Heart right ventricle (tissue), 16 donors: ENCODE measurements around the gene LIMS1. TPM values are rescaled to one million over a fixed set of nuclear protein-coding genes. Genes with fewer than 3 reads are reported as not detected.
"Not testable (repeated sequence)": the region's sequence is repeated elsewhere in the genome, so short reads cannot be mapped to it uniquely, and the experiment has no call there.

Source experiments
- ATAC-seq, 8 donors: fragments of 200-7000 bp; cut with Tn5 transposase; one replicate each; pipeline ENCODE4 v1.9.1; 2020; ENCODE audit warnings: mild to moderate bottlenecking in 8 of 8, moderate library complexity in 8 of 8, moderate number of reproducible peaks in 1 of 8
- DNase-seq, 2 donors: peaks; one replicate each; pipeline ENCODE4 v3.0.0-alpha.2; 2020
- H3K27ac ChIP-seq, 10 donors: fragments of 200-600 bp; sonication (generic) in 2 of 10; one replicate each; pipeline versions ENCODE4 v1.5.0 to v1.8.0; 2020 to 2022; ENCODE audit warnings: mild to moderate bottlenecking in 3 of 10
- H3K27me3 ChIP-seq, 7 donors: fragments of 200-600 bp; one replicate each; pipeline ENCODE4 v1.8.0; 2021 to 2022; ENCODE audit warnings: mild to moderate bottlenecking in 2 of 7
- H3K36me3 ChIP-seq, 9 donors: fragments of 200-600 bp; sonication (generic) in 1 of 9; one replicate each; pipeline versions ENCODE4 v1.5.0 to v1.8.0; 2020 to 2022; ENCODE audit warnings: mild to moderate bottlenecking in 2 of 9
- H3K4me1 ChIP-seq, 9 donors: fragments of 200-600 bp; sonication (generic) in 1 of 9; one replicate each; pipeline versions ENCODE4 v1.5.0 to v1.8.0; 2020 to 2022; ENCODE audit warnings: mild to moderate bottlenecking in 4 of 9
- H3K4me3 ChIP-seq, 10 donors: fragments of 200-600 bp; sonication (generic) in 2 of 10; one replicate each; pipeline versions ENCODE4 v1.5.0 to v1.8.0; 2020 to 2022; ENCODE audit warnings: mild to moderate bottlenecking in 7 of 10, moderate library complexity in 2 of 10
- H3K9me3 ChIP-seq, 11 donors: fragments of 200-600 bp in 10 of 11; sonication (generic) in 2 of 11; one replicate each; pipeline versions ENCODE4 v1.5.0 to v1.8.0; 2013 to 2022; ENCODE audit warnings: mild to moderate bottlenecking in 2 of 11, control low read depth in 1 of 11, moderate library complexity in 1 of 11
- WGBS, 2 donors: extraction: QIAGEN DNeasy Blood & Tissue Kit; methylation state at CpG; one replicate each; pipeline ENCODE4 v1.1.7; 2013; ENCODE audit warnings: inconsistent platforms in 1 of 2; 5-methylcytosine and 5-hydroxymethylcytosine counted together
- intact Hi-C, 10 donors: fragments of 100-400 bp; cut with DNase I; formaldehyde crosslinking; loops; one replicate each; pipeline versions ENCODE4 v1.11.1 to v1.14.2; 2022
- polyA plus RNA-seq, 2 donors: library from polyadenylated mRNA; stranded (reverse); fragments of 200-250 nt; gene quantifications; one replicate each; pipeline ENCODE4 v1.2.3, GENCODE V29; 2013
- total RNA-seq, 10 donors: library from RNA; stranded (reverse); fragmentation: NEBNext Ultra II Directional in 3 of 10; extraction: Animal tissue kit (Norgen Biotek cat#: 25700) in 3 of 10; gene quantifications; one replicate each; pipeline versions ENCODE4 v1.2.1 to v1.2.4, GENCODE V29; 2021 to 2023
- TF ChIP-seq, protein P1 (sequence below), 9 donors: fragments of 200-600 bp; sonication (generic) in 2 of 9; IDR thresholded peaks; one replicate each; pipeline versions ENCODE4 v1.5.0 to v1.8.0; 2021 to 2022; ENCODE audit warnings: antibody characterized with exemption in 9 of 9, mild to moderate bottlenecking in 5 of 9, moderate library complexity in 1 of 9
- donor health status: Arrhythmogenic right ventricular cardiomyopathy.
- donor health status: ischemic (EF 13 %, LVEDD 7.1; RV severe dilation, severe dysfunction).
- donor health status: healthy with polysubstance abuse.
- donor health status: DM: no; HTN: yes; CAD: no.
- donor health status: DM: no; HTN: no; CAD: no.
- donor health status: ischemic (EF 25% LVEDD 6.9; RV normal size, moderate dysfunction).
- donor health status: ischemic (EF 25% LVEDD 5.7; RV mildly dilated, moderate dysfunction).
- donor health status: healthy.
- donor health status: DM: yes; HTN: yes; CAD: no.
- donor health status: Ischemic cardiomyopathy.
- donor health status: ischemic (EF 35%, LVEDD 5.7; RV mildly dilated, moderate dysfunction).
- donor health status: nonischemic (EF 11% LVEDD 7.7; RV severe dilation, severe dysfunction).
- donor health status: DM: yes; HTN: yes; CAD: no.
- donor health status: PGD.
- donor health status: ischemic (EF 29% LVEDD 5.4; RV normal size, mild dysfunction).
- donor health status: nonischemic (EF 23%, LVEDD 6.1; RV moderate dilation, normal function).

LIMS1 gene
- total and polyA plus RNA-seq, 12 donors: 18.8 to 122 (median 76.2) TPM

DNA sequence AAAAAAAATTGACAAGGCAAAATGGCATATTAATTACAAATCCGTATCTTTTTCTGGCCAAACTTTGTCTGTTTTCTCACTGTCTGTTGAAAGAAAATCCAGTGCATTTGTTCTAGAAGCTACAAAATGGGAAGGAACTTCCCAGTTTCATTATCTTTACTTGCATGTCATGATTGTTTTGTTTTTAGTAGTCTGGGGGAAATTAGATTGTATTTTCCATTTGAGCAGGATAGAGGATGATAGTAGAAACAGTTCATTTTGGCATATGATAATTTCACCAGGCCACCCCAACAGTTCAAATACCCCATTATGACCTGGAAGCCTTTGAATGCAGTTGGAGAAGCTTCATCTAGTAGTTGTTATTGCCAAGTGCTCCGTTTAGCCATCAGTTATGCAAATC lies 107.5 kb downstream of the LIMS1 start:
- ATAC-seq: no peak
- intact Hi-C loops: no loop called here
- H3K9me3 ChIP-seq: no peaks in the 10 kb centered on the region
- no peak overlapping the region for H3K4me3 ChIP-seq
- peak overlapping the region in 9 of 10 donors; percentile 4 to 91 (median 63) for H3K27ac ChIP-seq
- no peaks in the 10 kb centered on the region for H3K27me3 ChIP-seq
- 37 to 40% methylated on average over 2 of the region's 2 CpGs for WGBS, 2 donors
- DNase-seq: no peak
- peaks cover 0 to 5% (median 0%) of the 10 kb centered on the region in 9 donors for H3K36me3 ChIP-seq
- TF ChIP-seq, protein P1, sequence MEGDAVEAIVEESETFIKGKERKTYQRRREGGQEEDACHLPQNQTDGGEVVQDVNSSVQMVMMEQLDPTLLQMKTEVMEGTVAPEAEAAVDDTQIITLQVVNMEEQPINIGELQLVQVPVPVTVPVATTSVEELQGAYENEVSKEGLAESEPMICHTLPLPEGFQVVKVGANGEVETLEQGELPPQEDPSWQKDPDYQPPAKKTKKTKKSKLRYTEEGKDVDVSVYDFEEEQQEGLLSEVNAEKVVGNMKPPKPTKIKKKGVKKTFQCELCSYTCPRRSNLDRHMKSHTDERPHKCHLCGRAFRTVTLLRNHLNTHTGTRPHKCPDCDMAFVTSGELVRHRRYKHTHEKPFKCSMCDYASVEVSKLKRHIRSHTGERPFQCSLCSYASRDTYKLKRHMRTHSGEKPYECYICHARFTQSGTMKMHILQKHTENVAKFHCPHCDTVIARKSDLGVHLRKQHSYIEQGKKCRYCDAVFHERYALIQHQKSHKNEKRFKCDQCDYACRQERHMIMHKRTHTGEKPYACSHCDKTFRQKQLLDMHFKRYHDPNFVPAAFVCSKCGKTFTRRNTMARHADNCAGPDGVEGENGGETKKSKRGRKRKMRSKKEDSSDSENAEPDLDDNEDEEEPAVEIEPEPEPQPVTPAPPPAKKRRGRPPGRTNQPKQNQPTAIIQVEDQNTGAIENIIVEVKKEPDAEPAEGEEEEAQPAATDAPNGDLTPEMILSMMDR (IDR thresholded peaks at IDR 0.05): no peak
- peaks cover under 1 to 68% (median 40%) of the 10 kb centered on the region in 9 donors for H3K4me1 ChIP-seq

- TF ChIP-seq, protein P1 (IDR thresholded peaks at IDR 0.05): no peak
- Histone ChIP-seq H3K27ac (peak overlapping the region in 5 of 10 donors; percentile 13 to 49 (median 22)), H3K9me3 (no peaks in the 10 kb centered on the region), H3K4me3 (no peak overlapping the region), H3K4me1 (peaks cover 0 to 53% (median 28%) of the 10 kb centered on the region in 9 donors), H3K36me3 (peaks cover 0 to 5% (median 0%) of the 10 kb centered on the region in 9 donors), H3K27me3 (no peaks in the 10 kb centered on the region)
- WGBS, 2 donors: 81 to 82% methylated on average over 15 of the region's 15 CpGs
- intact Hi-C loops: no loop called here
- DNase-seq: no peak
- ATAC-seq: peak in 3 of 8 donors; percentile 20 to 46 (median 20)
These were observed 109.1 kb downstream of the LIMS1 start for GRCh38 chr2:108643261-108643849.

DNA sequence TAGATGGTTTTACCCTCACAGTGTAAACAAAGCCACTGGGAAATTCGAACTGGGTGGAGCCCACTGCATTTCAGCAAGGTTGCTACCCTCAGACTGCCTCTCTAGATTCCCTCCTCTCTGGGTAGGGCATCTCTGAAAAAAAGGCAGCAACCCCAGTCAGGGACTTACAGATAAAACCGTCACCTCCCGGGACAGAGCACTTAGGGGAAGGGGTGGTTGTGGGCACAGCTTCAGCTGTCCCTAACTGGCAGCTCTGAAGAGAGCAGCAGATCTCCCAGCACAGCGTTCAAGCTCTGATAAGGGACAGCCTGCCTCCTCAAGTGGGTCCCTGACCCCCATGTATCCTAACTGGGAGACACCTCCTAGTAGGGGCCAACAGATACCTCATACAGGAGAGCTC lies 109.6 kb downstream of the LIMS1 start:
- Histone ChIP-seq H3K4me1 (peaks cover 0 to 48% (median 28%) of the 10 kb centered on the region in 9 donors), H3K27ac (peak overlapping the region in 5 of 10 donors; percentile 13 to 49 (median 22))
- 45 to 61% methylated on average over 4 of the region's 4 CpGs for WGBS, 2 donors
- H3K36me3 ChIP-seq, H3K9me3 ChIP-seq, H3K4me3 ChIP-seq, intact Hi-C loops, DNase-seq, H3K27me3 ChIP-seq: not testable (repeated sequence)
- peak in 5 of 8 donors; percentile 23 to 56 (median 32) for ATAC-seq

DNA sequence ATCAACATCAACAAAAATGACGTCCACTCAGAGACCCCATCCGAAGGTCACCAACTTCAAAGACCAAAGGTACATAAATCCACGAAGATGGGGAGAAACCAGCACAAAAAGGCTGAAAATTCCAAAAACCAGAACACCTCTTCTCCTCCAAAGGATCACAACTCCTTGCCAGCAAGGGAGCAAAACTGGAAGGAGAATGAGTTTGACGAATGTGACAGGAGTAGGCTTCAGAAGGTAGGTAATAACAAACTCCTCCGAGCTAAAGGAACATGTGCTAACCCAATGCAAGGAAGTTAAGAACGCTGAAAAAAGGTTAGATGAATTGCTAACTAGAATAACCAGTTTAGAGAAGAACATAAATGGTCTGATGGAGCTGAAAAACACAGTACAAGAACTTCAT lies 110.2 kb downstream of the LIMS1 start:
- intact Hi-C loops, H3K27ac ChIP-seq, ATAC-seq, H3K27me3 ChIP-seq, H3K9me3 ChIP-seq, H3K36me3 ChIP-seq, DNase-seq, H3K4me3 ChIP-seq: not testable (repeated sequence)
- WGBS, 2 donors: 94 to 96% methylated on average over 6 of the region's 6 CpGs
- peaks cover 0 to 47% (median 26%) of the 10 kb centered on the region in 9 donors for H3K4me1 ChIP-seq

DNA sequence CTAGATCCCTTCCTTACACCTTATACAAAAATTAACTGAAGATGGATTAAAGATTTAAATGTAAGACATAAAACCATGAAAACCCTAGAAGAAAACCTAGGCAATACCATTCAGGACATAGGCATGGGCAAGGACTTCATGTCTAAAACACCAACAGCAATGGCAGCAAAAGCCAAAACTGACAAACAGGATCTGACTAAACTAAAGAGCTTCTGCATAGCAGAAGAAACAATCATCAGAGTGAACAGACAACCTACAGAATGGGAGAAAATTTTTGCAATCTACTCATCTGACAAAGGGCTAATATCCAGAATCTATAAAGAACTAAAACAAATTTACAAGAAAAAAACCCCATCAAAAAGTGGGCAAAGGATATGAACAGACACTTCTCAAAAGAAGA lies 114.5 kb downstream of the LIMS1 start:
- H3K4me3 ChIP-seq, H3K27ac ChIP-seq, H3K36me3 ChIP-seq, intact Hi-C loops, DNase-seq, H3K9me3 ChIP-seq, H3K27me3 ChIP-seq, ATAC-seq: not testable (repeated sequence)
- H3K4me1 ChIP-seq: peaks cover under 1 to 19% (median 14%) of the 10 kb centered on the region in 9 donors

DNA sequence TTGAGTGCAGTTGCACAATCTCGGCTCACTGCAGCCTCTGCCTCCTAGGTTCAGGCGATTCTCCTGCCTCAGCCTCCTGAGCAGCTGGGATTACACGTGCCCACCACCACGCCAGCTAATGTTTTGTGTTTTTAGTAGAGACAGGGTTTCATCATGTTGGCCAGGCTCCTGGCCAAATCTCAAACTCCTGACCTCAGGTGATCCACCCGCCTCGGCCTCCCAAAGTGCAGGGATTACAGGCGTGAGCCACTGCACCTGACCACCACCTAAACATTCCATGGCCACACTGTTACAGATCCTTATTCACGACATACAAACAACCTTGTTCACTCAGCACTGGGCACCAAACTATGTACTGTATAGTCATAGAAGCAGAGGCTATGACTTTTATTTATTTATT lies 116.2 kb downstream of the LIMS1 start:
- intact Hi-C loops: loop anchor here in 1 of 10 donors (2.0 kb wide), 1 partner anchor 34 kb away; no protein-coding TSS in a partner anchor
- DNase-seq, H3K27me3 ChIP-seq, H3K9me3 ChIP-seq, H3K36me3 ChIP-seq, H3K4me3 ChIP-seq, ATAC-seq: not testable (repeated sequence)
- Histone ChIP-seq H3K4me1 (peaks cover 0 to 23% (median 14%) of the 10 kb centered on the region in 9 donors), H3K27ac (peak overlapping the region in 1 of 10 donors; percentile 20)
- 78 to 88% methylated on average over 8 of the region's 8 CpGs for WGBS, 2 donors

DNA sequence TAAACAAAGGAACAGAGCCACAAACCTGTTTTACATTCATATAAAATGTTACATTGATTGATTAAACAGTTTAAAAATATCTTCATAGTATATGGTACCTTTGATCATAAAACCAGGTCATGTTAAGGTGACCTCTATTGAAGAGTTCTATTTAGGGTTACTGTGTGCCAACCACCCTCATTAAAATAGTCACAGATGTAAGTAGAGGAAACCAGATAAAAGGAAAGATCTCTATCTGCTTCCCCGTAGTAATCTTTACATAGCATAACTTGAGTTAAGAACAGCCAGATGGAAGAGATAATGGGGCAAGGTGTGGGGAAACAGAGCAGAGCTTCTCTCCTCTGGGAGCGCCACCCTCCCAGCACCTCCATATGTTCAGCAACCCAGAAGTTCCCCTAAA lies 117.2 kb downstream of the LIMS1 start:
- not testable (repeated sequence) for H3K4me3 ChIP-seq, H3K36me3 ChIP-seq, ATAC-seq, H3K9me3 ChIP-seq, DNase-seq, H3K27me3 ChIP-seq
- Histone ChIP-seq H3K27ac (peak overlapping the region in 2 of 10 donors; percentile 21 to 57), H3K4me1 (peaks cover 0 to 25% (median 17%) of the 10 kb centered on the region in 9 donors)
- intact Hi-C loops: loop anchor here in 1 of 10 donors (2.0 kb wide), 1 partner anchor 35 kb away; no protein-coding TSS in a partner anchor
- 0 to 20% methylated on average over 1 of the region's 2 CpGs for WGBS, 2 donors

GRCh38 chr2:108652187-108652931 lies 118.1 kb downstream of the LIMS1 start:
- 53 to 60% methylated on average over 5 to 6 of the region's 7 CpGs for WGBS, 2 donors
- H3K27me3 ChIP-seq, H3K36me3 ChIP-seq, DNase-seq, H3K4me3 ChIP-seq, intact Hi-C loops, H3K9me3 ChIP-seq: not testable (repeated sequence)
- Histone ChIP-seq H3K27ac (peak overlapping the region in 8 of 10 donors; percentile 22 to 89 (median 53)), H3K4me1 (peaks cover under 1 to 27% (median 17%) of the 10 kb centered on the region in 9 donors)
- peak in 5 of 8 donors; percentile 2 to 62 (median 18) for ATAC-seq

DNA sequence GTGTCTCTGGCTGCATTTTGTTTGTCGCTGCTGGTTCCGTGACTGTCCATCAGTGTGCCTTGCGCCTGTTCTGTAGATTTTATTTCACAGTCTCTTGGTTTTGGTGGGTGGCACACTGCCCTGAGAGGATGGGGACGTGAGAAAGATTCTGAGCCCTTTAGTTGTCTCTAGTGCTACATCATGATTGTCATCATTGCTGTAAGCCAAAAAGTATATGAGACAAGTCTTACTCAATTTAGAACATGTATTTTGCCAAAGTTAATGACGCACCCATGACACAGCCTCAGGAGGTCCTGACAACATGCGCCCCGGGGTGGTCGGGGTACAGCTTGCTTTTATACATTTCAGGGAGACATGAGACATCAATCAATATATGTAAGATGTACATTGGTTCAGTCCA lies 119.2 kb downstream of the LIMS1 start:
- WGBS, 2 donors: 53 to 87% methylated on average over 1 to 3 of the region's 8 CpGs
- H3K4me3 ChIP-seq, ATAC-seq, intact Hi-C loops, H3K36me3 ChIP-seq, H3K9me3 ChIP-seq, H3K27me3 ChIP-seq, DNase-seq: not testable (repeated sequence)
- peaks cover 2 to 31% (median 17%) of the 10 kb centered on the region in 9 donors for H3K4me1 ChIP-seq
- H3K27ac ChIP-seq: peak overlapping the region in 6 of 10 donors; percentile 64 to 88 (median 84)
